ENCODE data around the gene DNMT1. TPM values are rescaled to one million over a fixed set of nuclear protein-coding genes. Genes with fewer than 3 reads are reported as not detected.

DNMT1 gene
- total and polyA plus RNA-seq, 8 donors = 16.6 to 92.0 (median 44.8) TPM

DNA sequence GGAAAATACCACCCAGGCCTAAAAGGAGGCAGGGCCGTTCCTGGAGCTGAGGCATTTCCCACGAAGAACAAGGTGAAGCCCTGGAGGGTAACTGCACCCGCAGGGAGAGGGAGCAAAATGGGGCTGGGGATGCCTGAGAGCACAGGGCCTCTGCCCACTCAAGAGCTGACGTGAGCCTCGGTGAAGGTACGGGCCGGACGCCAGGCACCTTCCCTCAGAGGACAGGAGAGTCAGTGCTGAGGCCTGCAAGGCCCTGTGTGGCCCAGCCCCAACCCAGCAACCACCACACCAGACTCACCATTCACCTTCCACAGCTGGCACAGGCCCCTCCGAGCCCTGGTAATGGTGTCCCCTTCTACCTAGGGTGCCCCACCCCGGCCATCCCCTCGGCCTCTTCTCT, 36.3 kb downstream of the DNMT1 start:
- 92 to 97% (median 94%) methylated on average over 11 of the region's 11 CpGs for WGBS, 5 donors
- H3K36me3 ChIP-seq = peaks cover 100% of the 10 kb centered on the region in 4 donors
- TF ChIP-seq EP300 (IDR thresholded peaks at IDR 0.05) = no peak
- TF ChIP-seq POLR2AphosphoS5 (IDR thresholded peaks at IDR 0.05) = no peak
- no peak for TF ChIP-seq POLR2A (IDR thresholded peaks at IDR 0.05)
- TF ChIP-seq, protein P1, sequence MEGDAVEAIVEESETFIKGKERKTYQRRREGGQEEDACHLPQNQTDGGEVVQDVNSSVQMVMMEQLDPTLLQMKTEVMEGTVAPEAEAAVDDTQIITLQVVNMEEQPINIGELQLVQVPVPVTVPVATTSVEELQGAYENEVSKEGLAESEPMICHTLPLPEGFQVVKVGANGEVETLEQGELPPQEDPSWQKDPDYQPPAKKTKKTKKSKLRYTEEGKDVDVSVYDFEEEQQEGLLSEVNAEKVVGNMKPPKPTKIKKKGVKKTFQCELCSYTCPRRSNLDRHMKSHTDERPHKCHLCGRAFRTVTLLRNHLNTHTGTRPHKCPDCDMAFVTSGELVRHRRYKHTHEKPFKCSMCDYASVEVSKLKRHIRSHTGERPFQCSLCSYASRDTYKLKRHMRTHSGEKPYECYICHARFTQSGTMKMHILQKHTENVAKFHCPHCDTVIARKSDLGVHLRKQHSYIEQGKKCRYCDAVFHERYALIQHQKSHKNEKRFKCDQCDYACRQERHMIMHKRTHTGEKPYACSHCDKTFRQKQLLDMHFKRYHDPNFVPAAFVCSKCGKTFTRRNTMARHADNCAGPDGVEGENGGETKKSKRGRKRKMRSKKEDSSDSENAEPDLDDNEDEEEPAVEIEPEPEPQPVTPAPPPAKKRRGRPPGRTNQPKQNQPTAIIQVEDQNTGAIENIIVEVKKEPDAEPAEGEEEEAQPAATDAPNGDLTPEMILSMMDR (IDR thresholded peaks at IDR 0.05) = no peak
- H3K27ac ChIP-seq = no peak overlapping the region
- DNase-seq = no peak
- intact Hi-C loops (cut with DNase I; ENCODE audit: low total_unique reads) = no loop called here
- H3K4me3 ChIP-seq = no peak overlapping the region
- H3K9me3 ChIP-seq = no peaks in the 10 kb centered on the region
- no peaks in the 10 kb centered on the region for H3K4me1 ChIP-seq
- no peaks in the 10 kb centered on the region for H3K27me3 ChIP-seq

DNA sequence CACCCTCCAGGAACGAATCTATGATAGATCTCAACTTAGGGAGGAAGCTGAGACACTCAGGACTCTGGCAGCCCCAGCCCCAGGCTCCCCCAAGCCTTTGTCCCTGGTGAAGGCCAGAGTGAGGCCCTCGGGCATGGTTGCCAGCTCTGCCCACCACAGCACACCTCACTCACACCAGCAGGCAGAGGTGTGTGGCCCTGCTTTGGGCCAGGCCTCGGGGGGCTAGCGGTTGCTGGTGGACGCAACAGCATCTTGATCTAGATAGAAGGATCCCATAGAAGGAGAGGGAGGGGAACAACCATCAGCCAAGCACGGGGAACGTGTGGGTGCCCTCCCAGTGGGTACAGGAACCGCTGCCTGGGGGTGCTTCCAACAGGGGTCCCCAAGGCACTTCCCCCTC, 36.7 kb downstream of the DNMT1 start:
- no peaks in the 10 kb centered on the region for H3K9me3 ChIP-seq
- 92 to 100% (median 93%) methylated on average over 4 to 8 of the region's 8 CpGs for WGBS, 5 donors
- intact Hi-C loops (cut with DNase I; ENCODE audit: low total_unique reads) = no loop called here
- no peaks in the 10 kb centered on the region for H3K27me3 ChIP-seq
- H3K4me1 ChIP-seq = no peaks in the 10 kb centered on the region
- TF ChIP-seq POLR2AphosphoS5 (IDR thresholded peaks at IDR 0.05) (no peak), EP300 (IDR thresholded peaks at IDR 0.05) (no peak), POLR2A (IDR thresholded peaks at IDR 0.05) (no peak)
- TF ChIP-seq, protein P1 (IDR thresholded peaks at IDR 0.05) = no peak
- no peak overlapping the region for H3K4me3 ChIP-seq
- no peak overlapping the region for H3K27ac ChIP-seq
- peaks cover 99 to 100% (median 100%) of the 10 kb centered on the region in 4 donors for H3K36me3 ChIP-seq
- DNase-seq = no peak

DNA sequence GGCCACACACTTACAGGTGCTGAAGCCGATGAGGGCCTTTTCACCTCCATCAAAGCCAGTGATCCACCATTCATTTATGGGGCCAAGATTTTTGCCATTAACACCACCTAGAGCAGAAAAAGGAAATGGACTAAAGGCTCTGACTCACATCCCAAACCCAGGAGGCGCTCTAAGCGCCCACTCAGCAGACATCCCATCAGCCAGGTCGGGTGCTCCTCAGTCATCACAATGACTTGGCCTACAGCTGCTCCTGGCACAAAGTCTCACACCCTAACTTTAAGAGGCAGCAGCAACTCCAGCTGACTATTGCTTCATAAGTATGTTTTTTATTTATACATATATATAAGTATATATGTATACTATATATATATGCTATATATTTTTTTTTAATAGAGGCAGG, 38.9 kb downstream of the DNMT1 start:
- TF ChIP-seq POLR2AphosphoS5 (IDR thresholded peaks at IDR 0.05) = no peak
- TF ChIP-seq POLR2A (IDR thresholded peaks at IDR 0.05) = no peak
- TF ChIP-seq, protein P1 (IDR thresholded peaks at IDR 0.05) = no peak
- no peak for TF ChIP-seq EP300 (IDR thresholded peaks at IDR 0.05)
- peaks cover 95 to 100% (median 99%) of the 10 kb centered on the region in 4 donors for H3K36me3 ChIP-seq
- WGBS, 5 donors = 85 to 92% (median 90%) methylated on average over 4 of the region's 4 CpGs

DNA sequence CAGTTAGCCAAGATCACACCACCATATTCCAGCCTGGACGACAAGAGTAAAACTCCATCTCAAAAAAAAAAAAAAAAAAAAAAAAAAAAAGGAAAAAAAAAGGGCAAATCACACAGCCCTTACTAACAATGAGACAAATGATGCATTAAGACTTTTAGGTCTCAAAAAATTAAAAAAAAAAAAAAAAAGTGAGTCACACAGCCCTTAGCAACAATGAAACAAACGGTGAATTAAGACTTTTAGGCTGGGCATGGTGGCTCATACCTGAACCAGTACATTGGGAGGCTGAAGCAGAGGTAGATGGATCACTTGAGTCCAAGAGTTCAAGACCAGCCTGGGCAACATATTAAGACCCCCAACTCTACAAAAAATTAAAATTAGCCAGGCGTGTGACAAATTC, 42.7 kb downstream of the DNMT1 start:
- 83 to 96% (median 94%) methylated on average over 3 of the region's 3 CpGs for WGBS, 5 donors
- H3K27ac ChIP-seq = no peak overlapping the region
- peaks cover 83 to 100% (median 99%) of the 10 kb centered on the region in 4 donors for H3K36me3 ChIP-seq
- H3K4me3 ChIP-seq = no peak overlapping the region
- H3K27me3 ChIP-seq = no peaks in the 10 kb centered on the region
- no peak for DNase-seq
- no peak for TF ChIP-seq EP300 (IDR thresholded peaks at IDR 0.05)
- no peak for TF ChIP-seq POLR2AphosphoS5 (IDR thresholded peaks at IDR 0.05)
- TF ChIP-seq POLR2A (IDR thresholded peaks at IDR 0.05) = no peak
- TF ChIP-seq, protein P1 (IDR thresholded peaks at IDR 0.05) = no peak
- no peaks in the 10 kb centered on the region for H3K4me1 ChIP-seq
- H3K9me3 ChIP-seq = no peaks in the 10 kb centered on the region
- intact Hi-C loops (cut with DNase I; ENCODE audit: low total_unique reads) = no loop called here

More for the DNA sequence above, 38.9 kb downstream of the DNMT1 start:
- DNase-seq = no peak
- Histone ChIP-seq H3K27ac (no peak overlapping the region), H3K4me1 (no peaks in the 10 kb centered on the region), H3K9me3 (no peaks in the 10 kb centered on the region), H3K4me3 (no peak overlapping the region), H3K27me3 (no peaks in the 10 kb centered on the region)
- intact Hi-C loops (cut with DNase I; ENCODE audit: low total_unique reads) = no loop called here
